PC-3 (cell line): ENCODE data around the gene B3GNT8. TPM values are rescaled to one million over a fixed set of nuclear protein-coding genes. Genes with fewer than 3 reads are reported as not detected.

Source experiments
- ATAC-seq: fragments of 200-7000 bp; cut with Tn5 transposase; 2 replicates; pipeline ENCODE4 v1.9.1; 2020; ENCODE audit warnings: mild to moderate bottlenecking, moderate library complexity
- BruUV-seq: library from RNA; stranded (reverse); fragments of 400-500 nt; replicated peaks from 2 replicates; lab custom pipeline; 2021; lab: Mats Ljungman, UMichigan
- CTCF ChIA-PET: fragments of 300-600 bp; sonication (Branson Sonifier 250); formaldehyde crosslinking; loops from one replicate; lab custom pipeline; 2022; ENCODE audit warnings: antibody characterized with exemption; lab: Charles Lee
- POLR2A ChIA-PET: fragments of 300-600 bp; sonication (Branson Sonifier 250); formaldehyde crosslinking; loops from one replicate; lab custom pipeline; 2022; ENCODE audit warnings: antibody characterized with exemption; ENCODE audit not compliant: unreplicated experiment; lab: Charles Lee
- DNase-seq: peaks from one replicate; pipeline ENCODE4 v3.0.0-alpha.2; 2015
- H2AFZ ChIP-seq: fragments of 300-600 bp; sonication (generic); 2 replicates; pipeline ENCODE4 v1.6.0; 2016; ENCODE audit warnings: antibody characterized with exemption, low read length
- H3F3A ChIP-seq: fragments of 300-600 bp; sonication (generic); one replicate; pipeline ENCODE4 v1.6.0; 2017; ENCODE audit warnings: antibody characterized with exemption, low read length, control low read depth, mild to moderate bottlenecking; ENCODE audit not compliant: unreplicated experiment
- H3K27ac ChIP-seq: fragments of 300-600 bp; sonication (generic); 2 replicates; pipeline ENCODE4 v1.5.1; 2016; ENCODE audit warnings: mild to moderate bottlenecking, low read length
- H3K27me3 ChIP-seq: fragments of 300-600 bp; sonication (generic); 2 replicates; pipeline ENCODE4 v1.6.1; 2016; ENCODE audit warnings: low read length, mixed read lengths
- H3K36me3 ChIP-seq: fragments of 300-600 bp; sonication (generic); 2 replicates; pipeline ENCODE4 v1.6.1; 2016; ENCODE audit warnings: low read depth, mixed run types, low read length, mixed read lengths
- H3K4me1 ChIP-seq: fragments of 300-600 bp; sonication (generic); 2 replicates; pipeline ENCODE4 v1.5.1; 2016; ENCODE audit warnings: low read length; ENCODE audit not compliant: insufficient read depth
- H3K4me2 ChIP-seq: fragments of 300-600 bp; sonication (generic); 2 replicates; pipeline ENCODE4 v1.6.0; 2016; ENCODE audit warnings: low read length
- H3K4me3 ChIP-seq: fragments of 300-600 bp; sonication (generic); 2 replicates; pipeline ENCODE4 v1.5.1; 2016; ENCODE audit warnings: mild to moderate bottlenecking, low read length, mixed read lengths
- H3K79me2 ChIP-seq: fragments of 300-600 bp; sonication (generic); 2 replicates; pipeline ENCODE4 v1.6.1; 2017; ENCODE audit warnings: low read length, mixed read lengths
- H3K9ac ChIP-seq: fragments of 300-600 bp; sonication (generic); 2 replicates; pipeline ENCODE4 v1.6.0; 2016; ENCODE audit warnings: mild to moderate bottlenecking, low read length
- H3K9me2 ChIP-seq: fragments of 300-600 bp; sonication (generic); replicated peaks from 2 replicates; pipeline ENCODE4 v1.6.1; 2016; ENCODE audit warnings: mixed run types, low read length, mixed read lengths
- H3K9me3 ChIP-seq: fragments of 300-600 bp; sonication (generic); 2 replicates; pipeline ENCODE4 v1.6.1; 2016; ENCODE audit warnings: low read length, mixed read lengths
- H4K20me1 ChIP-seq: fragments of 300-600 bp; sonication (generic); 2 replicates; pipeline ENCODE4 v1.6.1; 2016; ENCODE audit warnings: low read length, mixed read lengths
- EZH2 ChIP-seq: fragments of 300-600 bp; sonication (generic); IDR thresholded peaks from one replicate; pipeline ENCODE4 v1.6.1; 2017; ENCODE audit warnings: antibody characterized with exemption, mild to moderate bottlenecking, low read length; ENCODE audit not compliant: unreplicated experiment
- EZH2phosphoT487 ChIP-seq: fragments of 300-600 bp; sonication (generic); IDR thresholded peaks from 2 replicates; pipeline ENCODE4 v1.6.1; 2018; ENCODE audit warnings: mild to moderate bottlenecking, antibody characterized with exemption, low read length, borderline replicate concordance
- intact Hi-C: fragments of 100-400 bp; cut with micrococcal nuclease; formaldehyde crosslinking; loops from 2 replicates; pipeline ENCODE4 v1.9.0; 2023
- total RNA-seq: library from RNA; depleted of rRNA; stranded (reverse); fragments of >200 nt; gene quantifications from 2 replicates; pipeline ENCODE4 v1.2.3, GENCODE V29; 2014
- TF ChIP-seq, protein P1 (sequence below): fragments of 300-600 bp; sonication (generic); conservative IDR thresholded peaks from 2 replicates; pipeline ENCODE4 v1.5.1; 2017; ENCODE audit warnings: antibody characterized with exemption, low read depth, mild to moderate bottlenecking, low read length

The B3GNT8 gene
- total RNA-seq, 1 experiment from 2014 or later, result 2.3 TPM

DNA sequence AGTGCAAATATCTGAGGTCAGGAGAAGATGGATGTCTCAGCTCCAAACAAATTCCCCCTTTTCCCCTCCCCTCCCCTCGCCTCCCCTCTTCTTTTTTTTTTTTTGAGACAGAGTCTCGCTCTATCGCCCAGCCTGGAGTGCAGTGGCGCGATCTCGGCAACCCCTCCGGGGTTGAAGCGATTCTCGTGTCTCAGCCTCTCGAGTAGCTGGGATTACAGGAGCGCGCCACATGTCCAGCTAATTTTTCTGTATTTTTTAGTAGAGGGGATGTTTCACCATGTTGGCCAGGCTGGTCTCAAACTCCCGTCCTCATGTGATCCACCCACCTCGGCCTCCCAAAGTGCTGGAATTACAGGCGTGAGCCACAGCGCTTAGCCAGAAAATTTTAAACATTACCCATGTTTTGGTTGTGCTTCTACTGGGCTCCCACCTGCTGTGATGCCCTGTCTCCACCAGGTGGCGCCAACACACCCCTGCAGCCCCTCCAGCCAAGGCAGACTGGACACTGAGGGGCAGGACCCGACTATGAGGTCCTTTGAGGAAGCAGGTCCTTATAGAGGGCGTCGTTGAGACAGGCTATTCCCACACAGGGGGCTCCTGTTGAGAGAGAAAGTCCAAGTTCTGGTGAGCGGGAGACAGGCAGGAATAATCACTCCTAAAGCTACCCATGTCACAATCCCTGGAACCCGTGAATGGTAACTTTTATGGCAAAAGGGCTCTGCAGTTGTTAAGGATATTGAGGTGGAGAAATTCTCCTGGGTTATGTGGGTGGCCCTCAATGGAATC, 22.1 kb upstream of the B3GNT8 start:
- ChIA-PET CTCF (interaction anchor here (0.6 to 1.4 kb wide), 4 partner anchors 10 to 117 kb away, joined by 3 to 15 read pairs (median 4); partner anchors contain the start of gene DMAC2), POLR2A (interaction anchor here (0.7 kb wide), 1 partner anchor 65 kb away, joined by 5 read pairs; no protein-coding TSS in a partner anchor)
- DNase-seq, result peak; percentile 57
- Histone ChIP-seq H3K4me2 (peak overlapping the region; percentile 79), H3K27ac (no peak overlapping the region), H3K27me3 (no peaks in the 10 kb centered on the region), H3F3A (no peaks in the 10 kb centered on the region), H4K20me1 (no peaks in the 10 kb centered on the region), H3K4me1 (no peaks in the 10 kb centered on the region), H3K79me2 (no peaks in the 10 kb centered on the region), H3K9me3 (no peaks in the 10 kb centered on the region), H3K9ac (no peak overlapping the region), H2AFZ (peak overlapping the region; percentile 80), H3K9me2 (no peaks in the 10 kb centered on the region), H3K4me3 (peak overlapping the region; percentile 59), H3K36me3 (no peaks in the 10 kb centered on the region)
- no TSS peak for BruUV-seq
- no peak for TF ChIP-seq EZH2
- TF ChIP-seq, protein P1, sequence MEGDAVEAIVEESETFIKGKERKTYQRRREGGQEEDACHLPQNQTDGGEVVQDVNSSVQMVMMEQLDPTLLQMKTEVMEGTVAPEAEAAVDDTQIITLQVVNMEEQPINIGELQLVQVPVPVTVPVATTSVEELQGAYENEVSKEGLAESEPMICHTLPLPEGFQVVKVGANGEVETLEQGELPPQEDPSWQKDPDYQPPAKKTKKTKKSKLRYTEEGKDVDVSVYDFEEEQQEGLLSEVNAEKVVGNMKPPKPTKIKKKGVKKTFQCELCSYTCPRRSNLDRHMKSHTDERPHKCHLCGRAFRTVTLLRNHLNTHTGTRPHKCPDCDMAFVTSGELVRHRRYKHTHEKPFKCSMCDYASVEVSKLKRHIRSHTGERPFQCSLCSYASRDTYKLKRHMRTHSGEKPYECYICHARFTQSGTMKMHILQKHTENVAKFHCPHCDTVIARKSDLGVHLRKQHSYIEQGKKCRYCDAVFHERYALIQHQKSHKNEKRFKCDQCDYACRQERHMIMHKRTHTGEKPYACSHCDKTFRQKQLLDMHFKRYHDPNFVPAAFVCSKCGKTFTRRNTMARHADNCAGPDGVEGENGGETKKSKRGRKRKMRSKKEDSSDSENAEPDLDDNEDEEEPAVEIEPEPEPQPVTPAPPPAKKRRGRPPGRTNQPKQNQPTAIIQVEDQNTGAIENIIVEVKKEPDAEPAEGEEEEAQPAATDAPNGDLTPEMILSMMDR, result peak; percentile 88
- no peak for TF ChIP-seq EZH2phosphoT487
- peak; percentile 91 for ATAC-seq
- intact Hi-C loops, result loop anchor here (1.0 kb wide), 1 partner anchor 114 kb away; no protein-coding TSS in a partner anchor

DNA sequence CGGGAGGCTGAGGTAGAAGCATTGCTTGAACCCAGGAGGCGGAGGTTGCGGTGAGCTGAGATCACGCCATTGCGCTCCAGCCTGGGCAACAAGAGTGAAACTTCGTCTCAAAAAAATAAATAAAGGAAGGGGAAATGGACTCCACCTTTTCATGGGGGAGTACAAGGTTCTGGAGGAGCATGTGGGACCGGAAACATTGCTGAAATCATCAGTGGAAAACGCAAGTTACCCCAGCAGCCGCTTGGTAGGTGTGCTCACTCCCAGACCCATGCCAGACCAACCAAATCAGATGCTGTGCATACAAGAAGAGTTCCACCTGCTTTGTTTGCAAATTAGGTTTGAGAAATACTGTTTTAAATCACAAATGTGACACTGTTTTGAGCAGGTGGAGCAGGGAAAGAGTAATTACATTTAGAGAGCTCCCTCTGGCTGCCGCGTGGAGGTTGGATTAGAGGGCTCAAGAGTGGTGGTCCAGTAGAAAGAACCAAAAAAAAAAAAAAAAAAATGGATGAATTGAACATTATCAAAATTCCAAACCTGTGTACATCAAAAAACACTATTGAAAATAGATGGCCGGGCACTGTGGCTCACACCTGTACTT, 20.7 kb upstream of the B3GNT8 start:
- Histone ChIP-seq H3K9ac (no peak overlapping the region), H3K9me2 (no peaks in the 10 kb centered on the region), H4K20me1 (no peaks in the 10 kb centered on the region), H3K9me3 (no peaks in the 10 kb centered on the region), H3F3A (no peaks in the 10 kb centered on the region), H3K27me3 (no peaks in the 10 kb centered on the region), H3K79me2 (no peaks in the 10 kb centered on the region), H2AFZ (no peak overlapping the region), H3K4me3 (no peak overlapping the region), H3K27ac (no peak overlapping the region), H3K36me3 (no peaks in the 10 kb centered on the region), H3K4me1 (no peaks in the 10 kb centered on the region), H3K4me2 (no peak overlapping the region)
- CTCF ChIA-PET, result no interaction called here
- BruUV-seq, result no TSS peak
- TF ChIP-seq, protein P1, result 0 out of 2 replicates have a peak, but pooled peaks have one; percentile 17
- TF ChIP-seq EZH2phosphoT487, result no peak
- TF ChIP-seq EZH2, result no peak
- intact Hi-C loops, result no loop called here
- no peak for ATAC-seq
- POLR2A ChIA-PET, result no interaction called here
- DNase-seq, result no peak
